SK-N-MC (cell line): Measurements from ENCODE around the gene NRCAM.

Source experiments
- EZH2 ChIP-seq: fragments of 200-600 bp; sonication (generic); IDR thresholded peaks from one replicate; pipeline ENCODE4 v1.6.1; 2017; ENCODE audit warnings: antibody characterized with exemption
- FOXP2 ChIP-seq: optimal IDR thresholded peaks from 2 replicates; pipeline ENCODE3; 2011; ENCODE audit warnings: mild to moderate bottlenecking, moderate library complexity; ENCODE audit not compliant: insufficient read depth; ENCODE audit errors: extremely low read length, control extremely low read depth
- POLR2AphosphoS5 ChIP-seq: IDR thresholded peaks from 2 replicates; pipeline ENCODE4 v1.6.1; 2012; ENCODE audit warnings: mild to moderate bottlenecking, low read depth, low read length, borderline replicate concordance

DNA sequence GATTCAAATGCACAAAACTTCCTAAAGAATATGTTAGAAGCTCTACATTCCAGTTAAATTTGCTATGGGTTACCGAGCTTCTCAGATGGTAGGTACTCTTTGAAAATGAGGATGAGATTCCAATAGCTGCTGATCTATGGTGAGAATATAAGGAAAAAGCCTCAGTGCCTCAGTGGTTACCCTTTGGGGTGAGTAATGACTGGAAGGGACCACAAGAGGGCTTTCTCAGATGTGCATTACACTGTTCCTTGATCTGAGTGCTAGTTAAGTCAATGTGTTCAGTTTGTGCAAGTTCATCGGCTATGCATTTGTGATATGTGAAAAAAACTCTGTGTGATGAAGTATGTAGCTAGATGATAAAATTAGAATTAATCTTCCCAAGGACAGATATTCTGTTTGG lies 3.5 kb downstream of the NRCAM start:
- TF ChIP-seq POLR2AphosphoS5 (no peak), EZH2 (no peak), FOXP2 (no peak)
